K562 (cell line): ENCODE measurements around the gene FZD8. TPM values are rescaled to one million over a fixed set of nuclear protein-coding genes. Genes with fewer than 3 reads are reported as not detected.

ENCODE experiments used
- ATAC-seq: fragments of 200-7000 bp; cut with Tn5 transposase; 3 replicates; pipeline ENCODE4 v1.9.1; 2020; ENCODE audit warnings: moderate library complexity
- BruUV-seq: library from RNA; stranded (reverse); fragments of 400-500 nt; replicated peaks from 2 replicates; lab custom pipeline; 2021; lab: Mats Ljungman, UMichigan
- CTCF ChIA-PET: fragments of 300-600 bp; formaldehyde crosslinking; extraction: SDS; loops from one replicate; lab custom pipeline; 2021; ENCODE audit warnings: low intra/inter-chr PET ratio; lab: Yijun Ruan, JAX
- POLR2A ChIA-PET: fragments of 300-600, 350-650 bp; sonication (Branson Sonifier 250); formaldehyde crosslinking; extraction: SDS; loops from one replicate; lab custom pipeline; 2021; ENCODE audit warnings: antibody characterized with exemption, inconsistent platforms; lab: Yijun Ruan, JAX
- DNase-seq, 4 experiments: peaks; one replicate each; pipeline versions ENCODE4 v3.0.0 to v3.0.0-alpha.2; 2011 to 2018; ENCODE audit warnings: low spot score in 3 of 4, mixed read lengths in 3 of 4; ENCODE audit errors: extremely low read depth in 1 of 4
- FAIRE-seq: peaks from 2 replicates; lab custom pipeline; 2011; peaks lifted over from hg19 to GRCh38; lab: Jason Lieb, UNC
- H2AFZ ChIP-seq: 2 replicates; pipeline ENCODE4 v1.6.0; 2011; ENCODE audit warnings: low read depth, low read length, control low read depth, inconsistent platforms
- H3K27ac ChIP-seq: fragments of 200-600 bp; 3 replicates; pipeline ENCODE4 v1.8.0; 2011; ENCODE audit warnings: low read depth, mild to moderate bottlenecking, control low read depth, inconsistent platforms, low read length, moderate library complexity, mixed read lengths; ENCODE audit errors: extremely low read depth
- H3K27me3 ChIP-seq, 2 experiments: fragments of 300-600 bp in 1 of 2; 2 replicates in 1 of 2; 3 replicates in 1 of 2; pipeline versions ENCODE4 v1.6.0 to v1.8.0; 2011; ENCODE audit warnings: inconsistent platforms in 2 of 2, low read length in 2 of 2, mild to moderate bottlenecking in 1 of 2, mixed read lengths in 1 of 2, moderate library complexity in 1 of 2; ENCODE audit not compliant: control insufficient read depth in 2 of 2, insufficient read depth in 2 of 2
- H3K36me3 ChIP-seq: fragments of 300-600 bp; 3 replicates; pipeline ENCODE4 v1.8.0; 2011; ENCODE audit warnings: mild to moderate bottlenecking, low read length, inconsistent platforms; ENCODE audit not compliant: control insufficient read depth, insufficient read depth
- H3K4me1 ChIP-seq, 2 experiments: fragments of 200-600 bp in 1 of 2; replicated peaks in 1 of 2; 2 replicates in 1 of 2; 3 replicates in 1 of 2; pipeline versions ENCODE4 v1.5.1 to v1.8.0; 2011; ENCODE audit warnings: inconsistent platforms in 2 of 2, low read length in 2 of 2, mild to moderate bottlenecking in 1 of 2, mixed read lengths in 1 of 2, moderate library complexity in 1 of 2; ENCODE audit not compliant: control insufficient read depth in 2 of 2, insufficient read depth in 2 of 2
- H3K4me2 ChIP-seq: 2 replicates; pipeline ENCODE4 v1.6.1; 2011; ENCODE audit warnings: low read length, control low read depth, inconsistent platforms, mixed read lengths; ENCODE audit not compliant: insufficient read depth
- H3K4me3 ChIP-seq: fragments of 200-600 bp; sonication (generic), shearing (Covaris generic); 2 replicates; pipeline ENCODE4 v1.5.1; 2016; ENCODE audit warnings: control low read depth, inconsistent platforms
- H3K79me2 ChIP-seq: fragments of 200-600 bp; 3 replicates; pipeline ENCODE4 v1.8.0; 2011; ENCODE audit warnings: low read length, inconsistent platforms; ENCODE audit not compliant: control insufficient read depth, insufficient read depth
- H3K9ac ChIP-seq, 2 experiments: 2 replicates each; pipeline versions ENCODE4 v1.6.0 to v1.6.1; 2011; ENCODE audit warnings: low read depth in 2 of 2, low read length in 2 of 2, control low read depth in 1 of 2, inconsistent platforms in 1 of 2, mild to moderate bottlenecking in 1 of 2, mixed read lengths in 1 of 2; ENCODE audit not compliant: insufficient read depth in 1 of 2
- H3K9me1 ChIP-seq: one replicate; pipeline ENCODE4 v1.6.0; 2011; ENCODE audit warnings: inconsistent platforms, mild to moderate bottlenecking, low read length, moderate library complexity; ENCODE audit not compliant: control insufficient read depth, insufficient read depth
- H3K9me3 ChIP-seq: replicated peaks from 2 replicates; pipeline ENCODE4 v1.5.1; 2011; ENCODE audit warnings: low read depth, low read length, inconsistent platforms; ENCODE audit not compliant: control insufficient read depth, insufficient read depth
- H4K20me1 ChIP-seq: replicated peaks from 2 replicates; pipeline ENCODE4 v1.6.1; 2011; ENCODE audit warnings: low read length, inconsistent platforms, mixed read lengths; ENCODE audit not compliant: control insufficient read depth, insufficient read depth
- MED1 ChIP-seq: sonication (generic); formaldehyde crosslinking; IDR thresholded peaks from 2 replicates; pipeline ENCODE4 v1.8.1; 2023; ENCODE audit warnings: missing genetic modification reagents, borderline replicate concordance
- RERE ChIP-seq: sonication (generic); formaldehyde crosslinking; IDR thresholded peaks from 2 replicates; pipeline ENCODE4 v1.8.0; 2023; ENCODE audit warnings: missing genetic modification reagents, mild to moderate bottlenecking, borderline replicate concordance
- TRIM28 ChIP-seq: fragments of 450-650 bp; IDR thresholded peaks from 2 replicates; pipeline ENCODE4 v1.6.1; 2017
- ZNF395 ChIP-seq: fragments of 200-800 bp; sonication (Bioruptor generic); IDR thresholded peaks from 2 replicates; pipeline ENCODE4 v1.6.1; 2017; ENCODE audit warnings: missing genetic modification characterization, missing compliant biosample characterization
- WGBS: fragments of 100-300 bp; shearing (Covaris generic); methylation state at CpG from one replicate; pipeline ENCODE4 v1.1.6; 2016; ENCODE audit warnings: low coverage, mixed read lengths; ENCODE audit not compliant: insufficient coverage; ENCODE audit errors: missing lambda C conversion rate; 5-methylcytosine and 5-hydroxymethylcytosine counted together
- in situ Hi-C: fragments of 300-500 bp; cut with MboI; formaldehyde crosslinking; loops from 4 replicates; pipeline ENCODE4 v1.15.0; 2018; ENCODE audit warnings: inconsistent platforms, mixed read lengths
- intact Hi-C: fragments of 100-400 bp; cut with micrococcal nuclease; formaldehyde crosslinking; loops from 2 replicates; pipeline ENCODE4 v1.14.2; 2022
- polyA plus RNA-seq, 8 experiments: library from polyadenylated mRNA; depleted of rRNA in 4 of 8; stranded (reverse) in 5 of 8; unstranded in 3 of 8; fragments of >200 nt; fragmentation: Nextera tagmentation in 2 of 8; fragmentation: Illumina TruSeq in 1 of 8; extraction: Ambion mirVana in 2 of 8; extraction: Trizol in 1 of 8; gene quantifications; 2 replicates each; pipeline versions ENCODE4 v1.2.1 to v1.2.3, GENCODE V29; 2011 to 2014; ENCODE audit warnings: inconsistent platforms in 1 of 8, missing spikeins in 1 of 8
- total RNA-seq, 7 experiments: library from RNA; depleted of rRNA in 6 of 7; stranded (reverse); fragments of >200 nt in 6 of 7; fragmentation: Illumina TruSeq in 2 of 7; extraction: Trizol in 2 of 7; gene quantifications; 2 replicates each; pipeline versions ENCODE4 v1.2.1 to v1.2.3, GENCODE V29; 2011 to 2021; ENCODE audit warnings: low replicate concordance in 1 of 7
- TF ChIP-seq, protein P1 (sequence below): sonication (generic); formaldehyde crosslinking; IDR thresholded peaks from 2 replicates; pipeline ENCODE4 v1.5.0; 2020; ENCODE audit warnings: missing genetic modification reagents
- TF ChIP-seq, protein P2 (sequence below): fragments of 150-350 bp; conservative IDR thresholded peaks from 2 replicates; pipeline ENCODE4 v1.6.1; 2014; ENCODE audit warnings: low read length

FZD8 gene
- total and polyA plus RNA-seq, 9 of the 15 experiments (the other 6 are each of a cell fraction or from before 2014, with no cell fraction given) = 0.03 to 1.2 (median 0.16) TPM; not detected in 1

DNA sequence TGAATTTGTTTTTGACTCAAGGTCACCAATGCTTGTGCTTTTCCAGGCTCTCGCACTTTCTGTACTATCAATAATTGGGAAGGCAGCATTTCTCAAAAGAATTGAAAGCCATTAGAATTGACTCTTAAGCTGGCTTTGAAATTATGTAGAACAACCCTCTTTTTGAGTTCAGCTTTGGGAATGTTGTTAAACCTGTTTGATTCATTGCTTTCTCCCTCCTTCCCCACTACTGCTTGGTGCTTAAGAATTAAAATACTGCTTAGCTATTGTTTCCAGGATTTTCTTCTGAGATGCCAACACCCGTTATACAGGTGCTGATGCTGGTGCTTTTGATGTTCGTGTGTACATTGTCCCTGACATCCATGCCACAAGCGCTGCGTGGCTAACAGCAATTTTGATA, 15.5 kb upstream of the FZD8 start:
- 0% methylated on average over 5 of the region's 5 CpGs for WGBS
- in situ Hi-C loops = no loop called here
- Histone ChIP-seq H3K4me3 (no peak overlapping the region), H3K79me2 (no peaks in the 10 kb centered on the region), H3K27me3 (no peaks in the 10 kb centered on the region), H3K4me1 (no peaks in the 10 kb centered on the region), H4K20me1 (no peaks in the 10 kb centered on the region), H3K9me1 (no peaks in the 10 kb centered on the region), H2AFZ (no peak overlapping the region), H3K36me3 (no peaks in the 10 kb centered on the region), H3K27ac (no peak overlapping the region), H3K9me3 (no peaks in the 10 kb centered on the region), H3K9ac (no peak overlapping the region), H3K4me2 (no peak overlapping the region)
- ATAC-seq (no peak), FAIRE-seq (no peak), DNase-seq (no peak)
- ChIA-PET POLR2A (no interaction called here), CTCF (no interaction called here)
- BruUV-seq = no TSS peak
- intact Hi-C loops = no loop called here
- TF ChIP-seq, protein P1, sequence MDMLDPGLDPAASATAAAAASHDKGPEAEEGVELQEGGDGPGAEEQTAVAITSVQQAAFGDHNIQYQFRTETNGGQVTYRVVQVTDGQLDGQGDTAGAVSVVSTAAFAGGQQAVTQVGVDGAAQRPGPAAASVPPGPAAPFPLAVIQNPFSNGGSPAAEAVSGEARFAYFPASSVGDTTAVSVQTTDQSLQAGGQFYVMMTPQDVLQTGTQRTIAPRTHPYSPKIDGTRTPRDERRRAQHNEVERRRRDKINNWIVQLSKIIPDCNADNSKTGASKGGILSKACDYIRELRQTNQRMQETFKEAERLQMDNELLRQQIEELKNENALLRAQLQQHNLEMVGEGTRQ (CRISPR knock-in tag) = no peak
- TF ChIP-seq ZNF395 (CRISPR knock-in tag) (no peak), RERE (CRISPR knock-in tag) (no peak), TRIM28 (no peak), MED1 (CRISPR knock-in tag) (no peak)
- TF ChIP-seq, protein P2, sequence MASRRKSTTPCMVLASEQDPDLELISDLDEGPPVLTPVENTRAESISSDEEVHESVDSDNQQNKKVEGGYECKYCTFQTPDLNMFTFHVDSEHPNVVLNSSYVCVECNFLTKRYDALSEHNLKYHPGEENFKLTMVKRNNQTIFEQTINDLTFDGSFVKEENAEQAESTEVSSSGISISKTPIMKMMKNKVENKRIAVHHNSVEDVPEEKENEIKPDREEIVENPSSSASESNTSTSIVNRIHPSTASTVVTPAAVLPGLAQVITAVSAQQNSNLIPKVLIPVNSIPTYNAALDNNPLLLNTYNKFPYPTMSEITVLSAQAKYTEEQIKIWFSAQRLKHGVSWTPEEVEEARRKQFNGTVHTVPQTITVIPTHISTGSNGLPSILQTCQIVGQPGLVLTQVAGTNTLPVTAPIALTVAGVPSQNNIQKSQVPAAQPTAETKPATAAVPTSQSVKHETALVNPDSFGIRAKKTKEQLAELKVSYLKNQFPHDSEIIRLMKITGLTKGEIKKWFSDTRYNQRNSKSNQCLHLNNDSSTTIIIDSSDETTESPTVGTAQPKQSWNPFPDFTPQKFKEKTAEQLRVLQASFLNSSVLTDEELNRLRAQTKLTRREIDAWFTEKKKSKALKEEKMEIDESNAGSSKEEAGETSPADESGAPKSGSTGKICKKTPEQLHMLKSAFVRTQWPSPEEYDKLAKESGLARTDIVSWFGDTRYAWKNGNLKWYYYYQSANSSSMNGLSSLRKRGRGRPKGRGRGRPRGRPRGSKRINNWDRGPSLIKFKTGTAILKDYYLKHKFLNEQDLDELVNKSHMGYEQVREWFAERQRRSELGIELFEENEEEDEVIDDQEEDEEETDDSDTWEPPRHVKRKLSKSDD = no peak
